Endothelial cell (in vitro differentiated cells): ENCODE data around the gene CHPT1. TPM values are rescaled to one million over a fixed set of nuclear protein-coding genes. Genes with fewer than 3 reads are reported as not detected.
A peak's percentile ranks its signal among the peaks of the same experiment; 100 is the strongest.

Experiments
- DNase-seq: peaks from one replicate; pipeline ENCODE4 v3.0.0; 2021; ENCODE audit warnings: low spot score
- H3K27ac Mint-ChIP-seq: one replicate; pipeline ENCODE4 v1.8.0; 2021; ENCODE audit warnings: mixed read lengths, inconsistent platforms; ENCODE audit not compliant: unreplicated experiment
- H3K27me3 Mint-ChIP-seq: one replicate; pipeline ENCODE4 v1.8.0; 2021; ENCODE audit warnings: mild to moderate bottlenecking, moderate library complexity, mixed read lengths, inconsistent platforms; ENCODE audit not compliant: unreplicated experiment
- H3K36me3 Mint-ChIP-seq: one replicate; pipeline ENCODE4 v1.8.0; 2021; ENCODE audit warnings: mild to moderate bottlenecking, low read depth, mixed read lengths, inconsistent platforms; ENCODE audit not compliant: unreplicated experiment
- H3K4me1 Mint-ChIP-seq: one replicate; pipeline ENCODE4 v1.8.0; 2021; ENCODE audit warnings: mild to moderate bottlenecking, mixed read lengths, inconsistent platforms; ENCODE audit not compliant: unreplicated experiment
- H3K4me3 Mint-ChIP-seq: one replicate; pipeline ENCODE4 v1.8.0; 2021; ENCODE audit warnings: mild to moderate bottlenecking, mixed read lengths, inconsistent platforms; ENCODE audit not compliant: unreplicated experiment
- H3K9me3 Mint-ChIP-seq: one replicate; pipeline ENCODE4 v1.8.0; 2021; ENCODE audit warnings: mixed read lengths, inconsistent platforms; ENCODE audit not compliant: unreplicated experiment
- total RNA-seq: library from RNA; stranded (reverse); fragmentation: NEBNext Ultra II Directional; extraction: Animal tissue kit (Norgen Biotek cat#: 25700); gene quantifications from one replicate; pipeline ENCODE4 v1.2.1, GENCODE V29; 2021; ENCODE audit not compliant: unreplicated experiment
- TF ChIP-seq, protein P1 (sequence below): fragments of 200-600 bp; sonication (generic); IDR thresholded peaks from one replicate; pipeline ENCODE4 v1.5.0; 2021; ENCODE audit warnings: antibody characterized with exemption; ENCODE audit not compliant: unreplicated experiment

Gene CHPT1
- total RNA-seq, 1 donor from 2014 or later = 6.2 TPM

GRCh38 chr12:101740566-101740965, 43.1 kb downstream of the CHPT1 start:
- Mint-ChIP-seq H3K27me3 (peaks cover 1% of the 10 kb centered on the region), H3K4me1 (no peaks in the 10 kb centered on the region), H3K36me3 (no peaks in the 10 kb centered on the region)

GRCh38 chr12:101740980-101741379, 43.5 kb downstream of the CHPT1 start:
- Mint-ChIP-seq H3K27me3 (peaks cover 1% of the 10 kb centered on the region), H3K27ac (no peak overlapping the region), H3K36me3 (no peaks in the 10 kb centered on the region), H3K4me3 (no peak overlapping the region), H3K4me1 (no peaks in the 10 kb centered on the region), H3K9me3 (no peaks in the 10 kb centered on the region)
- TF ChIP-seq, protein P1, sequence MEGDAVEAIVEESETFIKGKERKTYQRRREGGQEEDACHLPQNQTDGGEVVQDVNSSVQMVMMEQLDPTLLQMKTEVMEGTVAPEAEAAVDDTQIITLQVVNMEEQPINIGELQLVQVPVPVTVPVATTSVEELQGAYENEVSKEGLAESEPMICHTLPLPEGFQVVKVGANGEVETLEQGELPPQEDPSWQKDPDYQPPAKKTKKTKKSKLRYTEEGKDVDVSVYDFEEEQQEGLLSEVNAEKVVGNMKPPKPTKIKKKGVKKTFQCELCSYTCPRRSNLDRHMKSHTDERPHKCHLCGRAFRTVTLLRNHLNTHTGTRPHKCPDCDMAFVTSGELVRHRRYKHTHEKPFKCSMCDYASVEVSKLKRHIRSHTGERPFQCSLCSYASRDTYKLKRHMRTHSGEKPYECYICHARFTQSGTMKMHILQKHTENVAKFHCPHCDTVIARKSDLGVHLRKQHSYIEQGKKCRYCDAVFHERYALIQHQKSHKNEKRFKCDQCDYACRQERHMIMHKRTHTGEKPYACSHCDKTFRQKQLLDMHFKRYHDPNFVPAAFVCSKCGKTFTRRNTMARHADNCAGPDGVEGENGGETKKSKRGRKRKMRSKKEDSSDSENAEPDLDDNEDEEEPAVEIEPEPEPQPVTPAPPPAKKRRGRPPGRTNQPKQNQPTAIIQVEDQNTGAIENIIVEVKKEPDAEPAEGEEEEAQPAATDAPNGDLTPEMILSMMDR = no peak
- DNase-seq = no peak

More at GRCh38 chr12:101740566-101740965, 43.1 kb downstream of the CHPT1 start:
- Mint-ChIP-seq H3K9me3 (no peaks in the 10 kb centered on the region), H3K4me3 (no peak overlapping the region), H3K27ac (no peak overlapping the region)
- no peak for DNase-seq
- TF ChIP-seq, protein P1 = no peak

- no peak for DNase-seq
- Mint-ChIP-seq H3K27ac (no peak overlapping the region), H3K9me3 (no peaks in the 10 kb centered on the region), H3K27me3 (peaks cover 1% of the 10 kb centered on the region), H3K36me3 (no peaks in the 10 kb centered on the region), H3K4me1 (no peaks in the 10 kb centered on the region), H3K4me3 (peak overlapping the region; percentile 12)
- TF ChIP-seq, protein P1 = no peak
These were observed 45.8 kb downstream of the CHPT1 start for GRCh38 chr12:101743242-101743641.

- Mint-ChIP-seq H3K27ac (no peak overlapping the region), H3K27me3 (no peaks in the 10 kb centered on the region), H3K4me3 (no peak overlapping the region), H3K9me3 (no peaks in the 10 kb centered on the region), H3K4me1 (no peaks in the 10 kb centered on the region), H3K36me3 (no peaks in the 10 kb centered on the region)
- TF ChIP-seq, protein P1 = no peak
- DNase-seq = no peak
These were observed 46.5 kb downstream of the CHPT1 start for GRCh38 chr12:101743724-101744472.

- Mint-ChIP-seq H3K36me3 (peaks cover 4% of the 10 kb centered on the region), H3K4me3 (no peak overlapping the region), H3K4me1 (peaks cover 4% of the 10 kb centered on the region), H3K27ac (no peak overlapping the region), H3K9me3 (no peaks in the 10 kb centered on the region), H3K27me3 (no peaks in the 10 kb centered on the region)
- no peak for DNase-seq
- TF ChIP-seq, protein P1 = no peak
These were observed 48.0 kb downstream of the CHPT1 start for GRCh38 chr12:101745481-101745880.
